ENCODE results near the gene AMIGO1. TPM values are rescaled to one million over a fixed set of nuclear protein-coding genes. Genes with fewer than 3 reads are reported as not detected.

The AMIGO1 gene
- total and polyA plus RNA-seq, 7 donors: 0.60 to 12.1 (median 6.4) TPM

DNA sequence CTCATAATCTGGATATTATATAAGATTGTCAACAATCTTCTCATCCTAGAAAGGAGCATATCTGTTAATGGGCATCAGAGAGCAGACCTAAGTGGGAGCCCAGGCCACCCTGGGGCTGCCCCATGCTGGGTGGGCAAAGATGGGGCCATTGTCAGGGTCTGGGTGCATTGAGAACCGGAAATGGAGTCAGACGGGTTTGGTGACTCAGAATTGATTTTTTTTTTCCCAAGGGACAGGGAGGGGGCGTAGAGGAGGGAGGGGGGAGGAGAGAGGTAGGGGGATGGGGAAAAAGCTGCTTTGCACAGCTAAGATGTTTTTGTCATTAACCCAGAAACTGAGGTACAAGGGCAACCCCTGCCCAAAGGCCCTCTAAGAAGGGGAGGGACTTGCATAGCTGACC lies 24.5 kb downstream of the AMIGO1 start:
- intact Hi-C loops (cut with DNase I): no loop called here
- no peak overlapping the region for H3K4me3 ChIP-seq

DNA sequence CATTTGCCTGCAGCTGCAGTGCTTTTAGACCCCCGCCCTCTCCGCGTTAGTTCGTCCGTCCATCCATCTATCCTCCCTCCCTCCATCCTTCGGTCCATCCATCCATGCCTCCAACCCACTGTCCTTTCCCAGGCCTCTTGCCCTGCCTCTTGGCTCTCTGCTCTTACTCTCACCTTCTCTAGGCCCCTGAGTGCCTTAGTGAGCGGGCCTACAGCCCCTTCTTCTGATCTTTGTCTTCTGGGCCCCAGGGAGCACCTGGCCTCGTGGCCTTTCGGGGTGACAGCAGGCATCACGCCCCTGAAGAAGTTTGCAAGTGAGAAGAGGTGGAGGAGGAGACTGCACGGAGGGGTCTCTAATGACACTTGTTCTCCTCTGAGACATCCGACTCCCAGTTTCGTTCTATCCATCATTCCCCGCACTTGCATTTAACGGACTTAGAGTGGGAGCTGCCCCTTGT lies 25.0 kb downstream of the AMIGO1 start:
- peaks cover 0 to 22% (median 20%) of the 10 kb centered on the region in 4 donors for H3K4me1 ChIP-seq
- peak overlapping the region; percentile 72 to 77 (median 74) for H3K4me3 ChIP-seq
- DNase-seq: no peak
- no peaks in the 10 kb centered on the region for H3K27me3 ChIP-seq
- peaks cover 0 to 21% (median 3%) of the 10 kb centered on the region in 4 donors for H3K36me3 ChIP-seq
- intact Hi-C loops (cut with DNase I): loop anchor here (5.0 kb wide), 1 partner anchor 57 kb away; the partner anchor contains the start of gene PSMA5
- peak overlapping the region; percentile 91 to 98 (median 94) for H3K27ac ChIP-seq
- no peak for TF ChIP-seq POLR2AphosphoS5 (IDR thresholded peaks at IDR 0.05)
- no peak for TF ChIP-seq POLR2A (IDR thresholded peaks at IDR 0.05)
- TF ChIP-seq, protein P1, sequence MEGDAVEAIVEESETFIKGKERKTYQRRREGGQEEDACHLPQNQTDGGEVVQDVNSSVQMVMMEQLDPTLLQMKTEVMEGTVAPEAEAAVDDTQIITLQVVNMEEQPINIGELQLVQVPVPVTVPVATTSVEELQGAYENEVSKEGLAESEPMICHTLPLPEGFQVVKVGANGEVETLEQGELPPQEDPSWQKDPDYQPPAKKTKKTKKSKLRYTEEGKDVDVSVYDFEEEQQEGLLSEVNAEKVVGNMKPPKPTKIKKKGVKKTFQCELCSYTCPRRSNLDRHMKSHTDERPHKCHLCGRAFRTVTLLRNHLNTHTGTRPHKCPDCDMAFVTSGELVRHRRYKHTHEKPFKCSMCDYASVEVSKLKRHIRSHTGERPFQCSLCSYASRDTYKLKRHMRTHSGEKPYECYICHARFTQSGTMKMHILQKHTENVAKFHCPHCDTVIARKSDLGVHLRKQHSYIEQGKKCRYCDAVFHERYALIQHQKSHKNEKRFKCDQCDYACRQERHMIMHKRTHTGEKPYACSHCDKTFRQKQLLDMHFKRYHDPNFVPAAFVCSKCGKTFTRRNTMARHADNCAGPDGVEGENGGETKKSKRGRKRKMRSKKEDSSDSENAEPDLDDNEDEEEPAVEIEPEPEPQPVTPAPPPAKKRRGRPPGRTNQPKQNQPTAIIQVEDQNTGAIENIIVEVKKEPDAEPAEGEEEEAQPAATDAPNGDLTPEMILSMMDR (IDR thresholded peaks at IDR 0.05): no peak
- TF ChIP-seq EP300 (IDR thresholded peaks at IDR 0.05): no peak
- H3K9me3 ChIP-seq: no peaks in the 10 kb centered on the region
- WGBS, 2 donors: 35% methylated on average over 15 of the region's 15 CpGs

More for the DNA sequence above, 24.5 kb downstream of the AMIGO1 start:
- H3K27me3 ChIP-seq: no peaks in the 10 kb centered on the region
- H3K9me3 ChIP-seq: no peaks in the 10 kb centered on the region
- no peak overlapping the region for H3K27ac ChIP-seq
- TF ChIP-seq POLR2A (IDR thresholded peaks at IDR 0.05) (no peak), POLR2AphosphoS5 (IDR thresholded peaks at IDR 0.05) (no peak), EP300 (IDR thresholded peaks at IDR 0.05) (no peak)
- TF ChIP-seq, protein P1 (IDR thresholded peaks at IDR 0.05): no peak
- peaks cover 0 to 16% (median 3%) of the 10 kb centered on the region in 4 donors for H3K36me3 ChIP-seq
- WGBS, 2 donors: 28 to 33% methylated on average over 3 of the region's 3 CpGs
- no peak for DNase-seq
- peaks cover 0 to 22% (median 20%) of the 10 kb centered on the region in 4 donors for H3K4me1 ChIP-seq

DNA sequence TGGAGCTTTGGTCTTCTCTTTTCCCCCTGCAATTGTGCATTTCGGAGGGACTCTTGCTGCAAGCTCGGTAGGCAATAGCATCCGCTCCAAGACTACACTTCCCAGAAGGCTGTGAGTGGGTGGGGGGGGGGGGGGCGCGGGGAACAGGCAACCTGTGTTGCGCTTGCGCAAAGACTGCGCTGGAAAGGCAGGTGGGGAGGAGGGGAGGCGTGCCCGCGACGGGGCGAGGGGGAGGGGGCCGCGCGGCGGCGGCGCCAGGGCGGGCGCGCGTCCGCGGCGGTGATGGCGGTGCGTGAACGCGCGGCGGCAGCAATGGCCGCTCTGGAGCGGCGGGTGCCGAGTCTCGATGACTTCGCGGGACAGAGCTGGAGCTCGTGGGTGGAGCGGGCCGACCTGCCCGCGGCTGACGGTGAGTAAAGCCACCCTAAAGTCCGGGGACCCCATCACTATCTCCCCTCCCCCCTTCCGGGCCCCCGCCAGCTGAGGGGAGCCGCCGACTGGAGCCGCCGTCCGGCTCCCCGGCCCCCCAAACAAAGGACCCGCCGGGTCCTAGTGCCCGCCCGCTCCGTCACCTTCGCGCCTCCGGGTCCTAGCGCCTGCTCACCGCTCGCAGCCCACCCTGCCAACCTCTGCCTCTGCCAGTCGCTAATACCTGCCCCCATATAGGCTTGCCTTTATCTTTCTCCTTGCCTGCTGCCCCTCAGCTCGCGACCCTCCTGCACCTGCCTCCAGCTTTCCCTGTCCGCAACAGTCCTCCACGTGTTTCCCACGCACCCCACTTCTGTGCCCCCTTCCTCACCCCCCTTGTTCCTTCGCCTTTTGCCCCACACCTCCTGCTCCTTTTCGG lies 25.6 kb downstream of the AMIGO1 start, which contains the start of gene ATXN7L2:
Gene ATXN7L2, plus strand, starts transcription at position 234 of the 847 bp plus-strand sequence. Its CDS starts 49 bp downstream, at position 283.
- Histone ChIP-seq H3K4me3 (peak within 1 kb of the TSS; percentile 72 to 77 (median 74)), H3K27ac (peak within 1 kb of the TSS; percentile 91 to 98 (median 94)), H3K36me3 (peaks cover 0 to 19% (median 2%) of the 10 kb centered on the region in 4 donors), H3K9me3 (no peaks in the 10 kb centered on the region), H3K27me3 (no peaks in the 10 kb centered on the region), H3K4me1 (peaks cover 0 to 22% (median 20%) of the 10 kb centered on the region in 4 donors)
- WGBS, 2 donors: 1% methylated on average over 73 of the region's 73 CpGs
- TF ChIP-seq, protein P1 (IDR thresholded peaks at IDR 0.05): no peak
- TF ChIP-seq POLR2A (IDR thresholded peaks at IDR 0.05) (no peak), POLR2AphosphoS5 (IDR thresholded peaks at IDR 0.05) (peak in 3 of 4 donors; percentile 43 to 76 (median 63)), EP300 (IDR thresholded peaks at IDR 0.05) (no peak)
- intact Hi-C loops (cut with DNase I): loop anchor here (5.0 kb wide), 1 partner anchor 57 kb away; the partner anchor contains the start of gene PSMA5
- DNase-seq: peak; percentile 97

DNA sequence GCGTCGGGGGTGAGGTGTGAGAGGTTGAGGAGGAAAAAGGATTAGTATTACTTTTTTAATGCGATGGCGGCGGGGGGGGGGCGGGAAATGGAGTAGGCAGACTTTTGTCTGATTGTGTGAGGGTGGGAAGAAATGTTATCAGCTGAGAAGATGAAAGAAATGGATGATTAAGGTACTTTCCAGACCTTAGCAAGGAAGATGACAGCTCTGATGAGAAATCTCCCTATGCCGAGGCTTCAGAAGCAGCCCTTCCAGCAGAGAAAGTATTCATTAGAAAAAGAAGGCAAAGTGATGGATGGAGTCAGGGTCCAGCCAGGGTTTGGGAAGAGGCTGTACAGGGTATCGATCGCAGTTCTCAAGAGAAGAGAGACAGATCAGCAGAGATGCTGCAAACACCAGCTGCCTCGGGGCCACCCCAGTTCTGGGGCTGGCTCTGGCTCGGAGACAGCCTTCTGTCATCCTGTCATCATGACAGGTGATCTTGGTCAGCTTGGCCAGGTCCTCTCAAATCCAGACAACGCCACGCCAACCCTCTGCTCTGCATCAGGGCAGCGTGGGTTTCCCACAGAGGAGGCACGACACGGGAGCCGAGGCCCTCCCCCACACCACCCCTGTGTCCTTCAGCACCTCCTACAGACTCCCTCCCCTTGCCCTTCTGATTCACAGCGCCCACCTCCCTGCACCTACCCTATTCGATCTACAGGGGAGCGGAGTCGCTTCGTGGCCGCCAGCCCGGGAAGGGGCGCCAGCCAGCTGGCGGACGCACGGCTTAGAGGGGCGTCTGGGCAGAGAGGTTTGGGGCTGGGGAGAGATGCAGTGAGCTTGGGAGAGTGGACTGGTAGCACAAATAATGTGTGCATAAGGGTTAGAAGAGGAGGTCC lies 26.5 kb downstream of the AMIGO1 start:
- peak overlapping the region; percentile 62 to 76 (median 74) for H3K27ac ChIP-seq
- H3K36me3 ChIP-seq: peaks cover 0 to 13% (median 0%) of the 10 kb centered on the region in 4 donors
- WGBS, 2 donors: 10 to 11% methylated on average over 29 of the region's 29 CpGs
- intact Hi-C loops (cut with DNase I): loop anchor here (5.0 kb wide), 1 partner anchor 56 kb away; the partner anchor contains the start of gene PSMA5
- peak overlapping the region; percentile 43 to 77 (median 74) for H3K4me3 ChIP-seq
- peaks cover 0 to 22% (median 20%) of the 10 kb centered on the region in 4 donors for H3K4me1 ChIP-seq
- TF ChIP-seq POLR2A (IDR thresholded peaks at IDR 0.05): no peak
- TF ChIP-seq, protein P1 (IDR thresholded peaks at IDR 0.05): no peak
- TF ChIP-seq EP300 (IDR thresholded peaks at IDR 0.05): no peak
- TF ChIP-seq POLR2AphosphoS5 (IDR thresholded peaks at IDR 0.05): no peak
- no peaks in the 10 kb centered on the region for H3K9me3 ChIP-seq
- DNase-seq: peak; percentile 80
- no peaks in the 10 kb centered on the region for H3K27me3 ChIP-seq

All from sigmoid colon (tissue), 7 donors.